Breast epithelium (tissue), 3 donors: ENCODE data around the gene SPEM2.

Experiments used
- POLR2A ChIP-seq: fragments of 450-650 bp; IDR thresholded peaks from one replicate; pipeline ENCODE4 v1.6.1; 2016; ENCODE audit warnings: antibody characterized with exemption, mild to moderate bottlenecking, moderate library complexity
- POLR2AphosphoS5 ChIP-seq, 3 donors: sonication (generic); formaldehyde crosslinking; IDR thresholded peaks; one replicate each; pipeline ENCODE4 v1.6.1; 2017; ENCODE audit warnings: antibody characterized with exemption in 3 of 3
- TF ChIP-seq, protein P1 (sequence below), 3 donors: fragments of 450-650 bp; IDR thresholded peaks; one replicate each; pipeline ENCODE4 v1.5.1; 2016 to 2017; ENCODE audit warnings: antibody characterized with exemption in 3 of 3, mild to moderate bottlenecking in 3 of 3, moderate library complexity in 3 of 3

DNA sequence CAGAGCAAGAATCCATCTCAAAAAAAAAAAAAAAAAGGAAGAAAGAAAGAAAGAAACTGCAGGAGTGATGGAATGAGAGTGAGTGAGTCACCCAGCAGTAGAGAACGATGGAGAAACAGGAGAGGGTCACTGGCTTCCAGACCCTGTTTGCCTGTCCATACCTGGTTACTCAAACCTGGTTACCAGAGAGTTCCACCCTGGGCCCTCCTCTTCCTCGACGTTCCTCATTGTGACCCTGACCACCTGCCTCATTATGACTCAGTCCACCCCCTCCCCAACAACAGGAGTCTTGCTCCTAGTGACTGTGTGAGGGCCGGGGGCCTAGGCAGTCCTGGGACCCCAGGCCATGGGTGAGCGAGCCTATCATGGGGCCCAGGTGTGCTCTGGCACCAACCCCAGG is 3.1 kb downstream of the SPEM2 start, which contains the start of gene SPEM3:
- TF ChIP-seq POLR2A, result no peak
- TF ChIP-seq, protein P1, sequence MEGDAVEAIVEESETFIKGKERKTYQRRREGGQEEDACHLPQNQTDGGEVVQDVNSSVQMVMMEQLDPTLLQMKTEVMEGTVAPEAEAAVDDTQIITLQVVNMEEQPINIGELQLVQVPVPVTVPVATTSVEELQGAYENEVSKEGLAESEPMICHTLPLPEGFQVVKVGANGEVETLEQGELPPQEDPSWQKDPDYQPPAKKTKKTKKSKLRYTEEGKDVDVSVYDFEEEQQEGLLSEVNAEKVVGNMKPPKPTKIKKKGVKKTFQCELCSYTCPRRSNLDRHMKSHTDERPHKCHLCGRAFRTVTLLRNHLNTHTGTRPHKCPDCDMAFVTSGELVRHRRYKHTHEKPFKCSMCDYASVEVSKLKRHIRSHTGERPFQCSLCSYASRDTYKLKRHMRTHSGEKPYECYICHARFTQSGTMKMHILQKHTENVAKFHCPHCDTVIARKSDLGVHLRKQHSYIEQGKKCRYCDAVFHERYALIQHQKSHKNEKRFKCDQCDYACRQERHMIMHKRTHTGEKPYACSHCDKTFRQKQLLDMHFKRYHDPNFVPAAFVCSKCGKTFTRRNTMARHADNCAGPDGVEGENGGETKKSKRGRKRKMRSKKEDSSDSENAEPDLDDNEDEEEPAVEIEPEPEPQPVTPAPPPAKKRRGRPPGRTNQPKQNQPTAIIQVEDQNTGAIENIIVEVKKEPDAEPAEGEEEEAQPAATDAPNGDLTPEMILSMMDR (IDR thresholded peaks at IDR 0.05), result no peak
- TF ChIP-seq POLR2AphosphoS5 (IDR thresholded peaks at IDR 0.05), result no peak
